Sigmoid colon (tissue), 7 donors: ENCODE measurements around the gene PDCD2L. TPM values are rescaled to one million over a fixed set of nuclear protein-coding genes. Genes with fewer than 3 reads are reported as not detected.

ENCODE experiments used
- DNase-seq: peaks from one replicate; pipeline ENCODE4 v3.0.0-alpha.2; 2019
- H3K27ac ChIP-seq, 4 donors: fragments of 200-600 bp; sonication (generic); one replicate each; pipeline ENCODE4 v1.5.1; 2016 to 2019; ENCODE audit warnings: mild to moderate bottlenecking in 1 of 4
- H3K27me3 ChIP-seq, 3 donors: fragments of 200-600 bp; sonication (generic); one replicate each; pipeline ENCODE4 v1.5.1; 2019; ENCODE audit warnings: mild to moderate bottlenecking in 1 of 3
- H3K36me3 ChIP-seq, 4 donors: fragments of 200-600 bp; sonication (generic); one replicate each; pipeline ENCODE4 v1.5.1; 2016 to 2019
- H3K4me1 ChIP-seq, 4 donors: fragments of 200-600 bp; sonication (generic); one replicate each; pipeline ENCODE4 v1.5.1; 2017 to 2019
- H3K4me3 ChIP-seq, 4 donors: fragments of 200-600 bp; sonication (generic); one replicate each; pipeline ENCODE4 v1.5.1; 2017 to 2019; ENCODE audit warnings: mild to moderate bottlenecking in 2 of 4, moderate library complexity in 1 of 4
- H3K9me3 ChIP-seq, 4 donors: fragments of 200-600 bp in 3 of 4; sonication (generic) in 3 of 4; one replicate each; pipeline versions ENCODE4 v1.5.1 to v1.6.1; 2013 to 2019
- CTCF ChIP-seq, 4 experiments: fragments of 450-650 bp in 3 of 4; fragments of 200-600 bp in 1 of 4; IDR thresholded peaks; one replicate each; pipeline ENCODE4 v1.5.1; 2016 to 2019; ENCODE audit warnings: antibody characterized with exemption in 4 of 4, mild to moderate bottlenecking in 3 of 4, moderate library complexity in 2 of 4
- EP300 ChIP-seq, 4 donors: sonication (generic); formaldehyde crosslinking; IDR thresholded peaks; one replicate each; pipeline ENCODE4 v1.6.1; 2017; ENCODE audit warnings: antibody characterized with exemption in 4 of 4
- POLR2A ChIP-seq, 2 donors: fragments of 450-650 bp; IDR thresholded peaks; one replicate each; pipeline ENCODE4 v1.6.1; 2016; ENCODE audit warnings: antibody characterized with exemption in 2 of 2, mild to moderate bottlenecking in 2 of 2, moderate library complexity in 2 of 2
- POLR2AphosphoS5 ChIP-seq, 4 donors: sonication (generic); formaldehyde crosslinking; IDR thresholded peaks; one replicate each; pipeline ENCODE4 v1.6.1; 2017; ENCODE audit warnings: antibody characterized with exemption in 4 of 4
- WGBS, 2 donors: extraction: QIAGEN DNeasy Blood & Tissue Kit; methylation state at CpG; one replicate each; pipeline ENCODE4 v1.1.7; 2013; 5-methylcytosine and 5-hydroxymethylcytosine counted together
- intact Hi-C: fragments of 100-400 bp; cut with DNase I; formaldehyde crosslinking; loops from one replicate; pipeline ENCODE4 v1.15.1; 2023
- polyA plus RNA-seq, 3 donors: library from polyadenylated mRNA; stranded (reverse); fragments of 200-250 nt; gene quantifications; one replicate each; pipeline ENCODE4 v1.2.3, GENCODE V29; 2013
- total RNA-seq, 4 donors: library from RNA; depleted of rRNA; stranded (reverse); fragments of >200 nt; gene quantifications; one replicate each; pipeline ENCODE4 v1.1.0, GENCODE V29; 2016
- donor health status: healthy with polysubstance abuse.
- donor health status: Bipolar disorder and iron deficiency.
- donor health status: healthy.

PDCD2L gene
- 10 to 100 TPM in 3 of 4 donors, 1 to 10 TPM in 1; 8.0 to 14.8 (median 13.9) TPM for total RNA-seq
- 10 to 100 TPM in 1 of 3 donors, 1 to 10 TPM in 2; 6.0 to 12.1 (median 7.2) TPM for polyA plus RNA-seq

GRCh38 chr19:34404109-34404909 is at the start of gene PDCD2L:
TSS of gene PDCD2L (plus strand) at chr19:34404399. CDS start at chr19:34404431, 32 bp downstream.
- 1% methylated on average over 69 of the region's 69 CpGs for WGBS, 2 donors
- Histone ChIP-seq H3K4me3 (peak within 1 kb of the TSS; percentile 76 to 93 (median 86)), H3K27me3 (no peaks in the 10 kb centered on the region), H3K4me1 (peaks cover 0 to 12% (median 6%) of the 10 kb centered on the region in 4 donors), H3K27ac (peak within 1 kb of the TSS; percentile 61 to 71 (median 69)), H3K36me3 (peaks cover 8 to 30% (median 15%) of the 10 kb centered on the region in 4 donors), H3K9me3 (no peaks in the 10 kb centered on the region)
- peak; percentile 96 for DNase-seq
- intact Hi-C loops = no loop called here
- TF ChIP-seq POLR2A (IDR thresholded peaks at IDR 0.05) = peak; percentile 35 to 40
- peak; percentile 64 to 86 (median 76) for TF ChIP-seq POLR2AphosphoS5 (IDR thresholded peaks at IDR 0.05)
- no peak for TF ChIP-seq EP300 (IDR thresholded peaks at IDR 0.05)

GRCh38 chr19:34355201-34355600 is 49.0 kb upstream of the PDCD2L start:
- DNase-seq = no peak
- Histone ChIP-seq H3K27ac (no peak overlapping the region), H3K36me3 (peaks cover 0 to 42% (median 15%) of the 10 kb centered on the region in 4 donors), H3K9me3 (no peaks in the 10 kb centered on the region), H3K4me3 (no peak overlapping the region), H3K4me1 (peaks cover 0 to 16% (median 9%) of the 10 kb centered on the region in 4 donors), H3K27me3 (no peaks in the 10 kb centered on the region)
- intact Hi-C loops = no loop called here
- 96 to 97% methylated on average over 8 of the region's 8 CpGs for WGBS, 2 donors
- TF ChIP-seq EP300 (IDR thresholded peaks at IDR 0.05) (no peak), POLR2AphosphoS5 (IDR thresholded peaks at IDR 0.05) (no peak), POLR2A (IDR thresholded peaks at IDR 0.05) (no peak), CTCF (IDR thresholded peaks at IDR 0.05) (no peak)

- TF ChIP-seq CTCF (IDR thresholded peaks at IDR 0.05) (no peak), POLR2AphosphoS5 (IDR thresholded peaks at IDR 0.05) (no peak), POLR2A (IDR thresholded peaks at IDR 0.05) (no peak), EP300 (IDR thresholded peaks at IDR 0.05) (no peak)
- H3K27ac ChIP-seq = no peak overlapping the region
- H3K27me3 ChIP-seq = no peaks in the 10 kb centered on the region
- DNase-seq = no peak
- no peak overlapping the region for H3K4me3 ChIP-seq
- H3K9me3 ChIP-seq = no peaks in the 10 kb centered on the region
- intact Hi-C loops = no loop called here
- H3K4me1 ChIP-seq = peaks cover 0 to 16% (median 9%) of the 10 kb centered on the region in 4 donors
- WGBS, 2 donors = 93 to 94% methylated on average over 4 of the region's 4 CpGs
- peaks cover 0 to 34% (median 8%) of the 10 kb centered on the region in 4 donors for H3K36me3 ChIP-seq
These were observed 47.3 kb upstream of the PDCD2L start for GRCh38 chr19:34356875-34357274.

- no peak for TF ChIP-seq POLR2A (IDR thresholded peaks at IDR 0.05)
- no peak for TF ChIP-seq POLR2AphosphoS5 (IDR thresholded peaks at IDR 0.05)
- TF ChIP-seq CTCF (IDR thresholded peaks at IDR 0.05) = no peak
- no peak for TF ChIP-seq EP300 (IDR thresholded peaks at IDR 0.05)
- H3K27me3 ChIP-seq = no peaks in the 10 kb centered on the region
- no peak overlapping the region for H3K27ac ChIP-seq
- H3K9me3 ChIP-seq = no peaks in the 10 kb centered on the region
- H3K4me1 ChIP-seq = peaks cover 0 to 16% (median 9%) of the 10 kb centered on the region in 4 donors
- WGBS, 2 donors = 95 to 97% methylated on average over 4 of the region's 4 CpGs
- no peak for DNase-seq
- H3K36me3 ChIP-seq = peaks cover 0 to 28% (median 6%) of the 10 kb centered on the region in 4 donors
- H3K4me3 ChIP-seq = no peak overlapping the region
- intact Hi-C loops = no loop called here
These were observed 46.8 kb upstream of the PDCD2L start for GRCh38 chr19:34357431-34357830.
